HepG2 (cell line): ENCODE data around the gene ADGRB2. TPM values are rescaled to one million over a fixed set of nuclear protein-coding genes. Genes with fewer than 3 reads are reported as not detected.

Source experiments
- ATAC-seq: fragments of 200-7000 bp; cut with Tn5 transposase; 3 replicates; pipeline ENCODE4 v1.9.1; 2020; ENCODE audit warnings: mild to moderate bottlenecking, moderate library complexity
- BruUV-seq: library from RNA; stranded (reverse); fragments of 400-500 nt; replicated peaks from 2 replicates; lab custom pipeline; 2021; lab: Mats Ljungman, UMichigan
- CTCF ChIA-PET: fragments of 300-600 bp; formaldehyde crosslinking; extraction: SDS; loops from one replicate; lab custom pipeline; 2021; ENCODE audit warnings: low total read pairs, inconsistent platforms, low intra/inter-chr PET ratio; lab: Yijun Ruan, JAX
- POLR2A ChIA-PET: fragments of 350-600 bp; sonication (Branson Sonifier 250); formaldehyde crosslinking; loops from one replicate; lab custom pipeline; 2020; ENCODE audit warnings: antibody characterized with exemption, inconsistent platforms; lab: Yijun Ruan, JAX
- DNase-seq: peaks from one replicate; pipeline ENCODE4 v3.0.0-alpha.2; 2015; ENCODE audit warnings: low spot score
- FAIRE-seq: peaks from 3 replicates; lab custom pipeline; 2011; peaks lifted over from hg19 to GRCh38; lab: Jason Lieb, UNC
- H2AFZ ChIP-seq: one replicate; pipeline ENCODE4 v1.6.1; 2011; ENCODE audit warnings: low read length, inconsistent platforms
- H3K27ac ChIP-seq: fragments of 300-600 bp; 3 replicates; pipeline ENCODE4 v1.8.0; 2011; ENCODE audit warnings: mixed run types, mild to moderate bottlenecking, mixed read lengths, low read length, inconsistent platforms; ENCODE audit not compliant: insufficient read depth; ENCODE audit errors: extremely low read length
- H3K27me3 ChIP-seq, 2 experiments: fragments of 200-600 bp in 1 of 2; 2 replicates in 1 of 2; 3 replicates in 1 of 2; pipeline versions ENCODE4 v1.6.0 to v1.8.0; 2011; ENCODE audit warnings: low read length in 2 of 2, mild to moderate bottlenecking in 2 of 2, moderate library complexity in 2 of 2, inconsistent platforms in 1 of 2; ENCODE audit not compliant: insufficient read depth in 2 of 2, control insufficient read depth in 1 of 2
- H3K36me3 ChIP-seq, 2 experiments: fragments of 200-600 bp in 1 of 2; replicated peaks in 1 of 2; 2 replicates in 1 of 2; 3 replicates in 1 of 2; pipeline versions ENCODE4 v1.5.1 to v1.8.0; 2011; ENCODE audit warnings: low read length in 2 of 2, inconsistent platforms in 1 of 2; ENCODE audit not compliant: insufficient read depth in 2 of 2, control insufficient read depth in 1 of 2
- H3K4me1 ChIP-seq: 2 replicates; pipeline ENCODE4 v1.5.1; 2012; ENCODE audit warnings: low read length, inconsistent platforms; ENCODE audit not compliant: insufficient read depth
- H3K4me2 ChIP-seq: 2 replicates; pipeline ENCODE4 v1.6.0; 2011; ENCODE audit warnings: low read depth, low read length, inconsistent platforms
- H3K4me3 ChIP-seq, 3 experiments: fragments of 200-600 bp in 1 of 3; sonication (generic), shearing (Covaris generic) in 1 of 3; replicated peaks in 1 of 3; 2 replicates each; pipeline ENCODE4 v1.5.1; 2011 to 2016; ENCODE audit warnings: low read length in 3 of 3, inconsistent platforms in 2 of 3, low read depth in 2 of 3, mild to moderate bottlenecking in 2 of 3, control low read depth in 1 of 3, mixed read lengths in 1 of 3; ENCODE audit not compliant: insufficient read depth in 1 of 3
- H3K79me2 ChIP-seq: one replicate; pipeline ENCODE4 v1.6.1; 2011; ENCODE audit warnings: low read length, inconsistent platforms; ENCODE audit not compliant: insufficient read depth
- H3K9ac ChIP-seq: 2 replicates; pipeline ENCODE4 v1.6.0; 2011; ENCODE audit warnings: mild to moderate bottlenecking, low read depth, low read length, inconsistent platforms; ENCODE audit not compliant: insufficient read depth
- H3K9me3 ChIP-seq: 2 replicates; pipeline ENCODE4 v1.5.1; 2012; ENCODE audit warnings: mild to moderate bottlenecking, low read length
- H4K20me1 ChIP-seq: 2 replicates; pipeline ENCODE4 v1.6.0; 2011; ENCODE audit warnings: inconsistent platforms, mild to moderate bottlenecking, low read length, moderate library complexity; ENCODE audit not compliant: insufficient read depth
- ADNP ChIP-seq: sonication (generic); formaldehyde crosslinking; IDR thresholded peaks from 2 replicates; pipeline ENCODE4 v1.4.0; 2020; ENCODE audit warnings: missing genetic modification reagents
- CC2D1A ChIP-seq: sonication (generic); formaldehyde crosslinking; IDR thresholded peaks from 2 replicates; pipeline ENCODE4 v1.8.1; 2023; ENCODE audit warnings: mild to moderate bottlenecking, missing genetic modification reagents
- CENPX ChIP-seq: sonication (generic); formaldehyde crosslinking; IDR thresholded peaks from 2 replicates; pipeline ENCODE4 v1.9.0; 2021; ENCODE audit warnings: mild to moderate bottlenecking, missing genetic modification reagents, moderate library complexity
- FLYWCH1 ChIP-seq: sonication (generic); formaldehyde crosslinking; IDR thresholded peaks from 2 replicates; pipeline ENCODE4 v1.8.1; 2023; ENCODE audit warnings: mild to moderate bottlenecking, missing genetic modification reagents
- GTF3A ChIP-seq: sonication (generic); formaldehyde crosslinking; conservative IDR thresholded peaks from 2 replicates; pipeline ENCODE4 v1.4.0; 2020; ENCODE audit warnings: mild to moderate bottlenecking, missing genetic modification reagents
- HNRNPUL1 ChIP-seq: fragments of 200-400 bp; formaldehyde crosslinking; IDR thresholded peaks from 2 replicates; pipeline ENCODE4 v1.6.1; 2017; ENCODE audit warnings: low read depth, mild to moderate bottlenecking, low read length, moderate library complexity
- HOXA5 ChIP-seq: sonication (generic); formaldehyde crosslinking; IDR thresholded peaks from 2 replicates; pipeline ENCODE4 v1.4.0; 2020; ENCODE audit warnings: missing genetic modification reagents
- NCOA5 ChIP-seq: sonication (generic); formaldehyde crosslinking; IDR thresholded peaks from 2 replicates; pipeline ENCODE4 v1.4.0; 2020; ENCODE audit warnings: missing genetic modification reagents
- SOX13 ChIP-seq, 3 experiments: fragments of 450-650 bp in 1 of 3; sonication (generic) in 1 of 3; formaldehyde crosslinking in 1 of 3; IDR thresholded peaks in 2 of 3; conservative IDR thresholded peaks in 1 of 3; 2 replicates each; pipeline versions ENCODE4 v1.5.0 to v1.6.1; 2016 to 2020; ENCODE audit warnings: antibody characterized with exemption in 1 of 3, mild to moderate bottlenecking in 1 of 3, missing compliant biosample characterization in 1 of 3, missing genetic modification reagents in 1 of 3, moderate library complexity in 1 of 3
- SRF ChIP-seq: IDR thresholded peaks from 2 replicates; pipeline ENCODE4 v1.6.1; 2011; ENCODE audit warnings: mild to moderate bottlenecking, low read depth, low read length, moderate library complexity
- ZNF180 ChIP-seq: sonication (generic); formaldehyde crosslinking; IDR thresholded peaks from 2 replicates; pipeline ENCODE4 v1.4.0; 2020; ENCODE audit warnings: low read depth, missing genetic modification reagents, borderline replicate concordance
- ZNF343 ChIP-seq: sonication (generic); formaldehyde crosslinking; IDR thresholded peaks from 2 replicates; pipeline ENCODE4 v1.4.0; 2020; ENCODE audit warnings: mild to moderate bottlenecking, missing genetic modification reagents
- ZNF354B ChIP-seq: sonication (generic); formaldehyde crosslinking; IDR thresholded peaks from 2 replicates; pipeline ENCODE4 v1.8.0; 2022; ENCODE audit warnings: mild to moderate bottlenecking, missing genetic modification reagents
- ZNF451 ChIP-seq: sonication (generic); formaldehyde crosslinking; IDR thresholded peaks from 2 replicates; pipeline ENCODE4 v1.5.0; 2020; ENCODE audit warnings: mild to moderate bottlenecking, missing genetic modification reagents
- ZNF552 ChIP-seq: sonication (generic); formaldehyde crosslinking; IDR thresholded peaks from 2 replicates; pipeline ENCODE4 v1.9.0; 2022; ENCODE audit warnings: missing genetic modification reagents, mild to moderate bottlenecking, borderline replicate concordance
- ZNF558 ChIP-seq: sonication (generic); formaldehyde crosslinking; IDR thresholded peaks from 2 replicates; pipeline ENCODE4 v1.9.0; 2022; ENCODE audit warnings: mild to moderate bottlenecking, missing genetic modification reagents, borderline replicate concordance
- WGBS: methylation state at CpG from one replicate; pipeline ENCODE4 v1.1.6; 2017; ENCODE audit warnings: low lambda C conversion rate; 5-methylcytosine and 5-hydroxymethylcytosine counted together
- in situ Hi-C: cut with HindIII; loops from 2 replicates; pipeline ENCODE4 v1.10.0; 2017; ENCODE audit warnings: low pct_unique_long_range_greater_than_20kb; ENCODE audit not compliant: extremely low pct_ligation_motif_present
- intact Hi-C: fragments of 100-400 bp; cut with micrococcal nuclease; formaldehyde crosslinking; loops from one replicate; pipeline ENCODE4 v1.10.0; 2022; ENCODE audit not compliant: unreplicated experiment
- polyA plus RNA-seq, 8 experiments: library from polyadenylated mRNA; depleted of rRNA in 3 of 8; stranded (reverse) in 7 of 8; unstranded in 1 of 8; fragments of >200 nt; fragmentation: Illumina TruSeq in 4 of 8; extraction: Trizol in 4 of 8; gene quantifications; 2 replicates each; pipeline versions ENCODE4 v1.2.1 to v1.2.3, GENCODE V29; 2011 to 2016; ENCODE audit warnings: low read depth in 4 of 8, missing spikeins in 1 of 8, mixed read lengths in 1 of 8; ENCODE audit not compliant: insufficient read depth in 1 of 8
- total RNA-seq, 5 experiments: library from RNA; depleted of rRNA; stranded (reverse); fragments of >200 nt; fragmentation: Illumina TruSeq; extraction: Trizol; gene quantifications; 2 replicates each; pipeline ENCODE4 v1.2.3, GENCODE V29; 2016; ENCODE audit warnings: low read depth in 1 of 5
- TF ChIP-seq, protein P1 (sequence below): sonication (generic); formaldehyde crosslinking; IDR thresholded peaks from 2 replicates; pipeline ENCODE4 v1.8.0; 2022; ENCODE audit warnings: missing genetic modification reagents, low read depth, mild to moderate bottlenecking, borderline replicate concordance
- TF ChIP-seq, protein P2 (sequence below): sonication (generic); formaldehyde crosslinking; IDR thresholded peaks from 2 replicates; pipeline ENCODE4 v1.5.0; 2020; ENCODE audit warnings: missing genetic modification reagents, mild to moderate bottlenecking, borderline replicate concordance
- TF ChIP-seq, protein P3 (sequence below): sonication (generic); formaldehyde crosslinking; IDR thresholded peaks from 2 replicates; pipeline ENCODE4 v1.5.1; 2020; ENCODE audit warnings: missing genetic modification reagents, mild to moderate bottlenecking, borderline replicate concordance
- TF ChIP-seq, protein P4 (sequence below): sonication (generic); formaldehyde crosslinking; IDR thresholded peaks from 2 replicates; pipeline ENCODE4 v1.4.0; 2020; ENCODE audit warnings: mild to moderate bottlenecking, missing genetic modification reagents

ADGRB2 gene
- total and polyA plus RNA-seq, 2 of the 13 experiments (the other 11 are each of a cell fraction or from before 2014, with no cell fraction given): 0.03 to 0.09 TPM

DNA sequence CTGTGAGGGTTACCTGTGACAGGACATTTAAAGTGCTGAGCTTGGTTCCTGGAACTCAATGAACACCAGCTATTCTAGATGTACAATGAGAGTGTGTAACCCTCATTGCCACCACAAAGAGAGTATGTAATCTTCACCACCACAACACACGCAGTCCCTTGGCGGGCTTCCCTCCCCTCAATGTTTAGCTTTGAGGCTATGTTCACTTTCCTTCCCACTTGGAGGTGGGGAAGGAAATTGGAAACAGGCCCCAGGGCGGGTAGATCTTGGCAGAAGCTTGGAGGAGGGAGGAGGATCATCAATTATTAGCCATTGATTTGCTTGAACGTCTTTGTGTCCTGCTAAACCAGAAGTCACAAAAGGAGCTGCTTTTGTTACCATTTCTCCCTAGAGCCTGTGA, 52.1 kb downstream of the ADGRB2 start:
- CTCF ChIA-PET: no interaction called here
- H3K36me3 ChIP-seq: no peaks in the 10 kb centered on the region
- TF ChIP-seq ADNP (CRISPR knock-in tag) (no peak), HOXA5 (CRISPR knock-in tag) (no peak), GTF3A (no peak), ZNF343 (CRISPR knock-in tag) (no peak), ZNF354B (CRISPR knock-in tag) (no peak), ZNF180 (CRISPR knock-in tag) (no peak), SOX13 (IDR thresholded peaks at IDR 0.05) (no peak), SOX13 (CRISPR knock-in tag; conservative IDR thresholded peaks at IDR 0.05 in 1 of 2, IDR thresholded peaks at IDR 0.05 in 1 of 2) (no peak), ZNF552 (CRISPR knock-in tag) (no peak), HNRNPUL1 (no peak), NCOA5 (CRISPR knock-in tag) (no peak), CENPX (no peak), ZNF451 (CRISPR knock-in tag) (no peak), SRF (no peak), CC2D1A (CRISPR knock-in tag) (no peak), FLYWCH1 (CRISPR knock-in tag) (no peak), ZNF558 (CRISPR knock-in tag) (no peak)
- TF ChIP-seq, protein P1, sequence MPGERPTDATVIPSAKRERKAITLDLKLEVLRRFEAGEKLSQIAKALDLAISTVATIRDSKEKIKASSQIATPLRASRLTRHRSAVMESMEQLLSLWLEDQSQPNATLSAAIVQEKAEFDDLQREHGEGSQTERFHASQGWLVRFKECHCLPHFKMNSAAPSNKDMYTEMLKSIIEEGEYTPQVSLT: no peak
- TF ChIP-seq, protein P2, sequence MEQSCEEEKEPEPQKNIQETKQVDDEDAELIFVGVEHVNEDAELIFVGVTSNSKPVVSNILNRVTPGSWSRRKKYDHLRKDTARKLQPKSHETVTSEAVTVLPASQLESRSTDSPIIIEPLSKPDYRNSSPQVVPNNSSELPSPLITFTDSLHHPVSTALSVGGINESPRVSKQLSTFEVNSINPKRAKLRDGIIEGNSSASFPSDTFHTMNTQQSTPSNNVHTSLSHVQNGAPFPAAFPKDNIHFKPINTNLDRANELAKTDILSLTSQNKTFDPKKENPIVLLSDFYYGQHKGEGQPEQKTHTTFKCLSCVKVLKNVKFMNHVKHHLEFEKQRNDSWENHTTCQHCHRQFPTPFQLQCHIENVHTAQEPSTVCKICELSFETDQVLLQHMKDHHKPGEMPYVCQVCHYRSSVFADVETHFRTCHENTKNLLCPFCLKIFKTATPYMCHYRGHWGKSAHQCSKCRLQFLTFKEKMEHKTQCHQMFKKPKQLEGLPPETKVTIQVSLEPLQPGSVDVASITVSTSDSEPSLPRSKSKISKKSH (CRISPR knock-in tag): no peak
- TF ChIP-seq, protein P3, sequence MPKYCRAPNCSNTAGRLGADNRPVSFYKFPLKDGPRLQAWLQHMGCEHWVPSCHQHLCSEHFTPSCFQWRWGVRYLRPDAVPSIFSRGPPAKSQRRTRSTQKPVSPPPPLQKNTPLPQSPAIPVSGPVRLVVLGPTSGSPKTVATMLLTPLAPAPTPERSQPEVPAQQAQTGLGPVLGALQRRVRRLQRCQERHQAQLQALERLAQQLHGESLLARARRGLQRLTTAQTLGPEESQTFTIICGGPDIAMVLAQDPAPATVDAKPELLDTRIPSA (CRISPR knock-in tag): no peak
- TF ChIP-seq, protein P4, sequence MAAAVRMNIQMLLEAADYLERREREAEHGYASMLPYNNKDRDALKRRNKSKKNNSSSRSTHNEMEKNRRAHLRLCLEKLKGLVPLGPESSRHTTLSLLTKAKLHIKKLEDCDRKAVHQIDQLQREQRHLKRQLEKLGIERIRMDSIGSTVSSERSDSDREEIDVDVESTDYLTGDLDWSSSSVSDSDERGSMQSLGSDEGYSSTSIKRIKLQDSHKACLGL (CRISPR knock-in tag): no peak
- TF ChIP-seq, all 625 proteins: peak for 0
- intact Hi-C loops (no loop called here), in situ Hi-C loops (no loop called here)
- no TSS peak for BruUV-seq
- 22% methylated on average over 3 of the region's 4 CpGs for WGBS
- Histone ChIP-seq H3K4me1 (peaks cover 52% of the 10 kb centered on the region), H3K27ac (no peak overlapping the region), H3K27me3 (peaks cover 2 to 18% of the 10 kb centered on the region in 2 experiments; a peak in 3 of 5 replicates), H3K4me2 (no peak overlapping the region), H3K9me3 (no peaks in the 10 kb centered on the region), H3K9ac (no peak overlapping the region), H2AFZ (no peak overlapping the region), H3K79me2 (no peaks in the 10 kb centered on the region), H4K20me1 (no peaks in the 10 kb centered on the region), H3K4me3 (no peak overlapping the region)
- POLR2A ChIA-PET: interaction anchor here (1.4 kb wide), 1 partner anchor 8 kb away, joined by 4 read pairs; the partner anchor contains the start of gene COL16A1
- DNase-seq (no peak), FAIRE-seq (no peak), ATAC-seq (no peak)
